22Rv1 (cell line): ENCODE results near the gene SORL1.

ENCODE experiments used
- H3K27ac ChIP-seq: fragments of 450-650 bp; 2 replicates; pipeline ENCODE4 v1.5.1; 2017
- ZFX ChIP-seq: fragments of 450-650 bp; IDR thresholded peaks from 2 replicates; pipeline ENCODE4 v1.6.1; 2017; ENCODE audit warnings: antibody characterized with exemption, borderline replicate concordance
- TF ChIP-seq, protein P1 (sequence below): fragments of 450-650 bp; IDR thresholded peaks from 2 replicates; pipeline ENCODE4 v1.5.1; 2017; ENCODE audit warnings: mild to moderate bottlenecking

Gene SORL1

GRCh38 chr11:121540627-121541026 lies 88.5 kb downstream of the SORL1 start:
- H3K27ac ChIP-seq: no peak overlapping the region
- no peak for TF ChIP-seq ZFX

DNA sequence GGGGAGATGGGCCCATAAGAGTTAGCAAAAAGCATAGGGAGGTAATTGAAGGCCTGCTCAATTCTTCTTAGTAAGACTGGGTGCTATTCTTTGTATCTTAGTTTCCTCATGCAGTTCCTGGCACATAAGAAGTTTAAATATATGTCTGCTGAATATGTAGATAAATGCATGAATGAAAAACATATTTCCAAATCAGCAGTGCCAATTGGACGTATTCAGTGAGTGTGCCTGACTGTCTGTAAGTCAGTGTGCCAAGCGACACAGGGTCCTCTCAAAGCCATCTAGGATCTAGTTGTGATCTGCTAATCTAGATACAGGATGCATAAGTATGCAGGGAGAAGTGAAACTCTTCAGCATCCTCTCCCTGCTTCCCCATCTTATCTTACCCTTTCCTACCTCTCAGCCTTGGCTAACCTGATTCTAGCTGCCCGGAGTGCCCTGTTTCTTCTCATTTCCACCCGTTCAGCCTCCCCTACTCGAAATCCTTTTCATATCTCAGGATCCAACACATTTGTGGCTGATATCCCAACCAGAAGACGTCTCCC lies 91.8 kb downstream of the SORL1 start:
- no peak for TF ChIP-seq ZFX
- TF ChIP-seq, protein P1, sequence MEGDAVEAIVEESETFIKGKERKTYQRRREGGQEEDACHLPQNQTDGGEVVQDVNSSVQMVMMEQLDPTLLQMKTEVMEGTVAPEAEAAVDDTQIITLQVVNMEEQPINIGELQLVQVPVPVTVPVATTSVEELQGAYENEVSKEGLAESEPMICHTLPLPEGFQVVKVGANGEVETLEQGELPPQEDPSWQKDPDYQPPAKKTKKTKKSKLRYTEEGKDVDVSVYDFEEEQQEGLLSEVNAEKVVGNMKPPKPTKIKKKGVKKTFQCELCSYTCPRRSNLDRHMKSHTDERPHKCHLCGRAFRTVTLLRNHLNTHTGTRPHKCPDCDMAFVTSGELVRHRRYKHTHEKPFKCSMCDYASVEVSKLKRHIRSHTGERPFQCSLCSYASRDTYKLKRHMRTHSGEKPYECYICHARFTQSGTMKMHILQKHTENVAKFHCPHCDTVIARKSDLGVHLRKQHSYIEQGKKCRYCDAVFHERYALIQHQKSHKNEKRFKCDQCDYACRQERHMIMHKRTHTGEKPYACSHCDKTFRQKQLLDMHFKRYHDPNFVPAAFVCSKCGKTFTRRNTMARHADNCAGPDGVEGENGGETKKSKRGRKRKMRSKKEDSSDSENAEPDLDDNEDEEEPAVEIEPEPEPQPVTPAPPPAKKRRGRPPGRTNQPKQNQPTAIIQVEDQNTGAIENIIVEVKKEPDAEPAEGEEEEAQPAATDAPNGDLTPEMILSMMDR: no peak
- no peak overlapping the region for H3K27ac ChIP-seq

- TF ChIP-seq, protein P1: no peak
- no peak for TF ChIP-seq ZFX
- H3K27ac ChIP-seq: no peak overlapping the region
Measured at GRCh38 chr11:121544956-121545355, 92.8 kb downstream of the SORL1 start.

- TF ChIP-seq, protein P1: no peak
- TF ChIP-seq ZFX: no peak
- no peak overlapping the region for H3K27ac ChIP-seq
Measured at GRCh38 chr11:121547574-121547973, 95.5 kb downstream of the SORL1 start.

GRCh38 chr11:121550247-121551030 lies 98.3 kb downstream of the SORL1 start:
- no peak overlapping the region for H3K27ac ChIP-seq
- TF ChIP-seq, protein P1: no peak
- TF ChIP-seq ZFX: no peak

DNA sequence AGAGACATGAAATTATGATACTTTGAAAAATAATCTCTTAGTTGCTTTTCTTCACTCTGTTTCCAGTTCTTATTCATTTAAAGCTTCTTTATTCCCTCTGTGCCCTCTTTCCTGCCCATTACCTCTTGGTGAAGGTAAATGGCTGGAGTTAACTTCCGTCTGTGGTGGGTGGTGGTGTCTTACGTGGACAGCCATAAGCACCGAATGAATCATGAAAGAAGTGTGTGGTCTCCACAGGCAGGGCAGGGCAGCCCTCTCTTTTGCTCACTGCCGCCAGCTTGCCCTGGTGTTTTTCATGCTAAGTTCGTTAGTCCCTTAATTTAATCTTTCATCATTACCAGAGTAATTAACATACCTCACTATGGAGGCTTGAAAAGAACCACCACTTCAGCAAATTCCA lies 99.3 kb downstream of the SORL1 start:
- TF ChIP-seq ZFX: no peak
- H3K27ac ChIP-seq: no peak overlapping the region

- H3K27ac ChIP-seq: no peak overlapping the region
- TF ChIP-seq, protein P1: no peak
- no peak for TF ChIP-seq ZFX
Measured at GRCh38 chr11:121552154-121552553, 100.0 kb downstream of the SORL1 start.

- TF ChIP-seq, protein P1: no peak
- no peak for TF ChIP-seq ZFX
Measured at GRCh38 chr11:121552644-121553043, 100.5 kb downstream of the SORL1 start.

More at GRCh38 chr11:121552644-121553043, 100.5 kb downstream of the SORL1 start:
- H3K27ac ChIP-seq: no peak overlapping the region
